Caco-2 (cell line): ENCODE results near the gene NOS1AP. TPM values are rescaled to one million over a fixed set of nuclear protein-coding genes. Genes with fewer than 3 reads are reported as not detected.

Experiments
- BruUV-seq: library from RNA; stranded (reverse); fragments of 400-500 nt; replicated peaks from 2 replicates; lab custom pipeline; 2021; lab: Mats Ljungman, UMichigan
- CTCF ChIA-PET: fragments of 300-600 bp; sonication (Branson Sonifier 250); formaldehyde crosslinking; loops from one replicate; lab custom pipeline; 2022; ENCODE audit warnings: antibody characterized with exemption; lab: Charles Lee
- POLR2A ChIA-PET: fragments of 300-600 bp; sonication (Branson Sonifier 250); formaldehyde crosslinking; loops from one replicate; lab custom pipeline; 2022; ENCODE audit warnings: antibody characterized with exemption; lab: Charles Lee
- DNase-seq, 2 experiments: peaks; one replicate each; pipeline versions ENCODE4 v3.0.0 to v3.0.0-alpha.2; 2020 to 2022
- H3K27me3 ChIP-seq: replicated peaks from 2 replicates; pipeline ENCODE4 v1.6.0; 2011; ENCODE audit warnings: low read length; ENCODE audit not compliant: control insufficient read depth, insufficient read depth
- H3K36me3 ChIP-seq: 2 replicates; pipeline ENCODE4 v1.5.1; 2011; ENCODE audit warnings: low read length; ENCODE audit not compliant: control insufficient read depth, insufficient read depth
- H3K4me1 ChIP-seq: fragments of 250-450 bp; sonication (Bioruptor Pico); 2 replicates; pipeline ENCODE4 v1.5.1; 2020; ENCODE audit warnings: mild to moderate bottlenecking
- H3K4me3 ChIP-seq: 2 replicates; pipeline ENCODE4 v1.5.1; 2011; ENCODE audit warnings: low read depth, mild to moderate bottlenecking, control low read depth, low read length
- H3K9me3 ChIP-seq: fragments of 250-450 bp; sonication (Bioruptor Pico); 2 replicates; pipeline ENCODE4 v1.5.1; 2020; ENCODE audit warnings: mild to moderate bottlenecking, moderate library complexity
- H3K27ac Mint-ChIP-seq: one replicate; pipeline ENCODE4 v1.8.0; 2022; ENCODE audit warnings: mixed read lengths; ENCODE audit not compliant: unreplicated experiment
- H3K27me3 Mint-ChIP-seq: one replicate; pipeline ENCODE4 v1.8.0; 2022; ENCODE audit warnings: mixed read lengths; ENCODE audit not compliant: insufficient read depth, unreplicated experiment
- H3K36me3 Mint-ChIP-seq: one replicate; pipeline ENCODE4 v1.8.0; 2022; ENCODE audit warnings: mild to moderate bottlenecking, mixed read lengths; ENCODE audit not compliant: insufficient read depth, unreplicated experiment
- H3K4me1 Mint-ChIP-seq: one replicate; pipeline ENCODE4 v1.8.0; 2022; ENCODE audit warnings: low read depth, mixed read lengths; ENCODE audit not compliant: unreplicated experiment
- H3K4me3 Mint-ChIP-seq: one replicate; pipeline ENCODE4 v1.8.0; 2022; ENCODE audit warnings: mild to moderate bottlenecking, moderate library complexity, mixed read lengths; ENCODE audit not compliant: unreplicated experiment
- H3K9me3 Mint-ChIP-seq: one replicate; pipeline ENCODE4 v1.8.0; 2022; ENCODE audit warnings: mixed read lengths; ENCODE audit not compliant: unreplicated experiment
- CTCF ChIP-seq, 2 experiments: fragments of 200-600 bp in 1 of 2; IDR thresholded peaks; 1 replicate in 1 of 2; 2 replicates in 1 of 2; pipeline versions ENCODE4 v1.5.1 to v1.8.0; 2011 to 2022; ENCODE audit warnings: antibody characterized with exemption in 1 of 2, control low read depth in 1 of 2, inconsistent platforms in 1 of 2, low read depth in 1 of 2, low read length in 1 of 2, mild to moderate bottlenecking in 1 of 2, moderate library complexity in 1 of 2; ENCODE audit not compliant: insufficient read depth in 1 of 2, severe bottlenecking in 1 of 2, unreplicated experiment in 1 of 2
- intact Hi-C: fragments of 100-400 bp; cut with micrococcal nuclease; formaldehyde crosslinking; loops from one replicate; pipeline ENCODE4 v1.10.0; 2022; ENCODE audit not compliant: unreplicated experiment
- total RNA-seq: library from RNA; stranded (reverse); gene quantifications from 2 replicates; pipeline ENCODE4 v1.2.3, GENCODE V29; 2022

NOS1AP gene
- total RNA-seq, 1 experiment from 2014 or later = 5.5 TPM

- ChIA-PET CTCF (no interaction called here), POLR2A (no interaction called here)
Measured at GRCh38 chr1:162158624-162159271, 89.3 kb downstream of the NOS1AP start.

GRCh38 chr1:162159515-162159914 is 90.0 kb downstream of the NOS1AP start:
- no peak overlapping the region for H3K27ac Mint-ChIP-seq
- no peaks in the 10 kb centered on the region for H3K9me3 ChIP-seq
- CTCF ChIA-PET = no interaction called here
- no peaks in the 10 kb centered on the region for H3K36me3 ChIP-seq
- no peak for DNase-seq
- H3K4me3 Mint-ChIP-seq = no peak overlapping the region
- no peaks in the 10 kb centered on the region for H3K27me3 ChIP-seq
- TF ChIP-seq CTCF (IDR thresholded peaks at IDR 0.05; ENCODE audit: insufficient read depth in 1 of 2, low read depth in 1 of 2, low read length in 1 of 2, severe bottlenecking in 1 of 2, unreplicated experiment in 1 of 2) = no peak
- BruUV-seq = no TSS peak
- intact Hi-C loops = no loop called here
- peaks cover 7% of the 10 kb centered on the region for H3K4me1 Mint-ChIP-seq
- H3K9me3 Mint-ChIP-seq = no peaks in the 10 kb centered on the region
- no peaks in the 10 kb centered on the region for H3K27me3 Mint-ChIP-seq
- H3K36me3 Mint-ChIP-seq = no peaks in the 10 kb centered on the region
- POLR2A ChIA-PET = no interaction called here
- H3K4me1 ChIP-seq = peaks cover 16% of the 10 kb centered on the region
- H3K4me3 ChIP-seq = no peak overlapping the region

More at GRCh38 chr1:162158624-162159271, 89.3 kb downstream of the NOS1AP start:
- Mint-ChIP-seq H3K4me1 (peaks cover 7% of the 10 kb centered on the region), H3K27me3 (no peaks in the 10 kb centered on the region), H3K4me3 (no peak overlapping the region), H3K9me3 (no peaks in the 10 kb centered on the region), H3K36me3 (no peaks in the 10 kb centered on the region), H3K27ac (no peak overlapping the region)
- no peak for DNase-seq
- Histone ChIP-seq H3K36me3 (no peaks in the 10 kb centered on the region), H3K9me3 (no peaks in the 10 kb centered on the region), H3K27me3 (no peaks in the 10 kb centered on the region), H3K4me1 (peaks cover 16% of the 10 kb centered on the region), H3K4me3 (no peak overlapping the region)
- no TSS peak for BruUV-seq
- intact Hi-C loops = no loop called here
- TF ChIP-seq CTCF (IDR thresholded peaks at IDR 0.05; ENCODE audit: insufficient read depth in 1 of 2, low read depth in 1 of 2, low read length in 1 of 2, severe bottlenecking in 1 of 2, unreplicated experiment in 1 of 2) = no peak

- no peaks in the 10 kb centered on the region for H3K27me3 ChIP-seq
- ChIA-PET POLR2A (no interaction called here), CTCF (no interaction called here)
- H3K9me3 ChIP-seq = no peaks in the 10 kb centered on the region
- Mint-ChIP-seq H3K4me3 (no peak overlapping the region), H3K4me1 (peaks cover 12% of the 10 kb centered on the region), H3K27me3 (no peaks in the 10 kb centered on the region), H3K9me3 (no peaks in the 10 kb centered on the region), H3K36me3 (no peaks in the 10 kb centered on the region), H3K27ac (no peak overlapping the region)
- no peak for DNase-seq
- BruUV-seq = no TSS peak
- H3K36me3 ChIP-seq = no peaks in the 10 kb centered on the region
- no peak overlapping the region for H3K4me3 ChIP-seq
- peaks cover 16% of the 10 kb centered on the region for H3K4me1 ChIP-seq
- no peak for TF ChIP-seq CTCF (IDR thresholded peaks at IDR 0.05; ENCODE audit: insufficient read depth in 1 of 2, low read depth in 1 of 2, low read length in 1 of 2, severe bottlenecking in 1 of 2, unreplicated experiment in 1 of 2)
- intact Hi-C loops = no loop called here
Measured at GRCh38 chr1:162161916-162162550, 92.5 kb downstream of the NOS1AP start.
